ENCODE measurements around the gene MTSS2.

The MTSS2 gene

GRCh38 chr16:70701036-70701435 is 15.2 kb upstream of the MTSS2 start:
- no peak for DNase-seq (ENCODE audit: extremely low read depth in 1 of 2, low read depth in 1 of 2)

- no peak for DNase-seq (ENCODE audit: extremely low read depth in 1 of 2, low read depth in 1 of 2)
Measured at GRCh38 chr16:70700101-70701020, 14.5 kb upstream of the MTSS2 start.

- no peak for DNase-seq (ENCODE audit: extremely low read depth in 1 of 2, low read depth in 1 of 2)
Measured at GRCh38 chr16:70699696-70700095, 13.8 kb upstream of the MTSS2 start.

GRCh38 chr16:70698901-70699300 is 13.0 kb upstream of the MTSS2 start:
- DNase-seq (ENCODE audit: extremely low read depth in 1 of 2, low read depth in 1 of 2), result no peak

- no peak for DNase-seq (ENCODE audit: extremely low read depth in 1 of 2, low read depth in 1 of 2)
Measured at GRCh38 chr16:70697594-70698170, 11.8 kb upstream of the MTSS2 start.

- no peak for DNase-seq (ENCODE audit: extremely low read depth in 1 of 2, low read depth in 1 of 2)
Measured at GRCh38 chr16:70696952-70697593, 11.2 kb upstream of the MTSS2 start.

- DNase-seq (ENCODE audit: extremely low read depth in 1 of 2, low read depth in 1 of 2), result no peak
Measured at GRCh38 chr16:70696355-70696754, 10.5 kb upstream of the MTSS2 start.

- DNase-seq (ENCODE audit: extremely low read depth in 1 of 2, low read depth in 1 of 2), result no peak
Measured at GRCh38 chr16:70695331-70696070, 9.6 kb upstream of the MTSS2 start.

GRCh38 chr16:70694868-70695218 is 9.0 kb upstream of the MTSS2 start:
- no peak for DNase-seq (ENCODE audit: extremely low read depth in 1 of 2, low read depth in 1 of 2)

- DNase-seq (ENCODE audit: extremely low read depth in 1 of 2, low read depth in 1 of 2), result no peak
Measured at GRCh38 chr16:70694088-70694867, 8.4 kb upstream of the MTSS2 start.

GRCh38 chr16:70692873-70693671 is 7.2 kb upstream of the MTSS2 start:
- DNase-seq (ENCODE audit: extremely low read depth in 1 of 2, low read depth in 1 of 2), result no peak

- DNase-seq (ENCODE audit: extremely low read depth in 1 of 2, low read depth in 1 of 2), result no peak
Measured at GRCh38 chr16:70692130-70692872, 6.4 kb upstream of the MTSS2 start.

GRCh38 chr16:70691223-70692129 is 5.6 kb upstream of the MTSS2 start:
- DNase-seq (ENCODE audit: extremely low read depth in 1 of 2, low read depth in 1 of 2), result no peak

- no peak for DNase-seq (ENCODE audit: extremely low read depth in 1 of 2, low read depth in 1 of 2)
Measured at GRCh38 chr16:70689970-70690891, 4.4 kb upstream of the MTSS2 start.

GRCh38 chr16:70689035-70689969 is 3.4 kb upstream of the MTSS2 start:
- no peak for DNase-seq (ENCODE audit: extremely low read depth in 1 of 2, low read depth in 1 of 2)

GRCh38 chr16:70688246-70688742 is 2.4 kb upstream of the MTSS2 start:
- no peak for DNase-seq (ENCODE audit: extremely low read depth in 1 of 2, low read depth in 1 of 2)

Data from activated CD8-positive, alpha-beta memory T cell treated with anti-CD3 and anti-CD28 coated beads for 1 hour (primary cell).